CD4-positive, alpha-beta T cell treated with Interleukin-12 subunit alpha and Interleukin-12 subunit beta, for 1 hour (primary cell): ENCODE measurements around the gene CCDC15.

Source experiments
- DNase-seq: peaks from one replicate; pipeline ENCODE4 v3.0.0-alpha.2; 2020

CCDC15 gene

GRCh38 chr11:125071846-125072217 is 117.8 kb downstream of the CCDC15 start:
- DNase-seq: no peak

DNA sequence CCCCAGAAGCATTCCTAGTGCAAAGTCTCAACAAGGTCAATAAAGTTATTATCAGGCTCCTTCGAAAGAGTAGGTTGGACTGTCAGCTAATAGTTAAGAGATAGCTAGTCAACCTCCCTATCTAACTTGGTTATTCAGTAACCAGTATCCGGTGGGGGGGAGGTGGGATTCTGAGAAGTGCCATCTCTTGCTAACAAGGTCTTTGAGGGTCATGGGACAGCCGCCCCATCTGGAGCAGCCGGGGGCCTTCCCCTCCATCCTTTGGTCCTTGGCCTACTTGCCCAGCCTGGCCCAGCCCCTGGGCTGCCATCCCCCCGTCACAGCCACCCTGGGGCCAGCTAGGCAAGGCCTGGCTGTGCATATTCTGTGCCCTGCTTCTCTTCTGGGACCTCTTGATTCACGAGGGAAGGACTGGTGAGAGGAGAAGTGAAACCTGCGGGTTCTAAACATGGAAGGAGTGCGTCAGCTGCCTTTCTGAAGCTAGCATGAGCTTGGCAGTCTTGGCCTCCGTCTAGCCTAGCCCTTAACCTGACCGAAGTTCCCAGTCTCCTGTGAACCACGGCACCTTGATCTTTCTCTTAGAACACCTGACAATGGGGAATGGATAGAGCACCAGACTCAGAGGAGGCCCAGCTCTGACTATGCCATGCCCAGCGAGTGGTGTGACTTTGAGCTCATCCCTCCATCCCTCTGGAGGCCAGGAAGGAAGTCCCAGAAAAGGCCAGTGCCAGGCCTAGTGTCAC is 118.4 kb downstream of the CCDC15 start:
- peak; percentile 12 for DNase-seq

DNA sequence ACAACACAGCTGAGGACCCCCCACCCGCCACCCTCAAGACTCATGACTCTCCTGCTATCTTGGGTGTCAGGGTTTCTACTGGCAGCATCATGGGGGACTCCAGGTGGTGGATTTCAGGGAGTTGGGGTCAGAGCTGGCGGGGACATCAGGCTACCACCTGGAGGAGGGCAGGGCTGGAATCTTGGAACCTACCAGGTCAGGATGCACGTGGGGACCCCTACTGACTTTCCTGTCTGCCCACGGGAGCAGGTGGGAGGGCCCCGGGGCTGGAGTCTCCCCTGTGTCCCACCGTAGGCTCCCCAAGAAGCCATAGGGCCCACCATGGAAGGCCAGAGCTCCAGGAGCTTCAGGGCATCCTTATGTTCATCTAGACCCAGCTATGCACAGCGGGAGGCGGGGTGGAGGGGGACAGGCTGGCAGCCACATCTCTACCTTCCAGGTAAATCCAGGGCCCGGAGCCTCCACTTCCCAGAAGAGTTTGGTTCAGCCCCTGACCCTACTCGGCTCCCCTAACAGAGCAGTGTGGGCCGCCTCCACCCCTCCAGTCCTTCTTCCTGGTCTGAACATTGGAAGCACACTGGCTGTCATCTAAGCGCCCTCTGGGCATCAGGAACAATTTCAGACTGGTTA is 119.1 kb downstream of the CCDC15 start:
- DNase-seq: no peak

- DNase-seq: no peak
Measured at GRCh38 chr11:125073616-125074483, 119.8 kb downstream of the CCDC15 start.

GRCh38 chr11:125074511-125075241 is 120.7 kb downstream of the CCDC15 start:
- no peak for DNase-seq

DNA sequence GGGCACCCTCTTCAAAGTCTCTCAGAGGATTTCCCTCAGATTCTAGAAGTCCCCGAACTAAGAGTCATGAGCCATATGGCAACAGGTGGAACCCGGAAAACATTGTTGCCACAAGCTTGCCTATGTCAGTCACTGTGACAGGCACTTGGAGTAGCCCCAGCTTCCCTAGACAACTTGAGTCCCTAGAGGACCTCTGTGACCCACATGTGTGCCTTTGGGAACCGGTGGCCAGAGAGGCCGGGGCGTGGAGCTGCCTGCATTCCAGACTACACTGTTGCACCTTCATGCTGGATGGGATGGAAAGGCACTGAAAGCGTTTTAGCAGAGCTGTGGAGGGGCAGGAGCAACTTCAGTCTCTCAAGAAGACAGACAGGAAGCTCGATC is 121.2 kb downstream of the CCDC15 start:
- no peak for DNase-seq

DNA sequence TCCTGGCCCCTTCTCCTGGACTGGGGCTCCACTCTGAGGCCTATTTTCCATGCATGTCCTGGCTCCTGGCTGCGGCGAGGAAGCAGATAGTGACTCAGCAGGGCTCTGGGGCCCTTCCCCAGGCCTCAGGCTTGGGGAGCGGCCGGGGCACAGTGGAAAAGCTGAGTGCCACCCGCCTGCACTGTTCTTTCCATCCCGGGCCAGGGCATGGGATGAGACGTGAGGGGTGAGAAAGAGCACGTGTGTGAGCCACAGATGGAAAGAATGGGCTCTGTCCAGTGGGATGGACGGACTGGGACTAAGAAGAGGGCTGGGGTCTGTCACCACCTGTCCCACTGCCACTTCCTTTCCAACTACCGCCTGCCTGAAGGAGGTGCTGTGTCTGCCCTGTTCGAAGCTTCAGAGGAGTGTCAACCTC is 121.9 kb downstream of the CCDC15 start:
- no peak for DNase-seq

DNA sequence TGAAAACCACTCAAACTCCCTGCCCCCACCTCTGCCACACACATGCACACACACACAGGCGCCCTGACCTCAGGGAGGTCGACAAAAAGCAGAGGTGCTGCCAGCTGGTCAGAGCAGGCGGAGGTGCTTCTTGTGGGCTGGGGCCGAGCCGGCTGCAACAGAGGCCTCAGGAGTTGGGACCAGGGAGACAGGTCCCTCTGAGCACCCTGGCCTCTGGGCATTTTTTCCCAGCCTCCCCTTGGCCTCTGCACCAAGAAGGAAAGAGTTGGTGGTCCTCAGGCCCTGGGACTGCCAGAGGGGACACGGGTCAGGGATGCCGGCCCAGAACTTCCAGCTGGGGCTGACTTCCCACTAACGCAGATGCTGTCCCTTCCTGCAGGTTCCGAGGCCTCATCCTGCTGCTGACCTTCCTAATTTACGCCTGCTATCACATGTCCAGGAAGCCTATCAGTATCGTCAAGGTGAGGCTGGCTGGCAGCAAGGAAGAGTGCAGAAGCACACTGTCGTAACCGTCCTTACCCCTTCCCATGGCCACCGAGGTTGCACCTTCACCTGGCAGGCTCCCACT is 122.5 kb downstream of the CCDC15 start:
- no peak for DNase-seq

- no peak for DNase-seq
Measured at GRCh38 chr11:125078016-125078415, 124.0 kb downstream of the CCDC15 start.

GRCh38 chr11:125078516-125079140 is 124.6 kb downstream of the CCDC15 start:
- DNase-seq: no peak

DNA sequence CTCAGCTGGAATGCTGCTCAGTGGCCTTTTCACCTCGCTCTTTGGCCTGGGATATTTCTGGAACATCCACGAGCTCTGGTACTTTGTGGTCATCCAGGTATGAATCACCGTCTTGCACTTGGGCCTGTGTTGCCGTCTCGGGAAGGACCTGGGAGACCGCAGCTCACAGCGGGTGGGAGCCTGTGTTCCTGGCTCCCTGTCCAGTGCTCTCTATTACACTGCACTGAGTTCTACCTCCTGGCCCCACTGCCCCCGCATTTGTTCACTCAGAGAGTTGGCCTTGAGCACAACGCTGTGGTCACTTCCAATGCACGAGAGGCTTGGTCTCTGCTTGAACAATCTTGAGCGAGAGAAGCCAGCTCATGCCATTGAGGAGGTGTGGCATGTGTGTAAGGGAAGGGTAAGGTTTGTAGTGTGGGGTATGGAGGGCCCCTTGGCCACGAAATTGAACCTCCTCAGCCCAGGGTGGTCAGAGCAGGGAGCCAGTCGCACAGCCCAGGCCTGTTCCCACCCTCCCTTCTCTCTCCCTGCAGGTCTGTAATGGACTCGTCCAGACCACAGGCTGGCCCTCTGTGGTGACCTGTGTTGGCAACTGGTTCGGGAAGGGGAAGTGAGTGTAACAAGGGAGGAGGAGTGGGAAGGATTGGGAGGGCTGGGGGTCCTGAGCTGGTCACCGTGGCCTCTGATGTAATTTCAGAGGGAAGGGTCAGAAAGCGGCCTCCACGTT is 125.3 kb downstream of the CCDC15 start:
- DNase-seq: no peak

- DNase-seq: no peak
Measured at GRCh38 chr11:125079878-125080530, 126.0 kb downstream of the CCDC15 start.

DNA sequence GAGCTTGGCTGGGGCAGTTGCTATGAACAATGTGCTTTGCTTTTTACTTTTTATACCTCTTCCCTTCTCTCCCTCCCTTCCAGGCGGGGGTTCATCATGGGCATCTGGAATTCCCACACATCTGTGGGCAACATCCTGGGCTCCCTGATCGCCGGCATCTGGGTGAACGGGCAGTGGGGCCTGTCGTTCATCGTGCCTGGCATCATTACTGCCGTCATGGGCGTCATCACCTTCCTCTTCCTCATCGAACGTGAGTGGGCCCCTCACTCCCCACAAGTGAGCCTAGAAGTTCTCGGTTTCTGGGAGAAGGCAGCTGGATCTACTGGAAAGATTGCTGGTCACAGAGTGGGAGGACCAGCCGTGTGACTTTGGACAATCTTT is 126.5 kb downstream of the CCDC15 start:
- DNase-seq: no peak

GRCh38 chr11:125081098-125081798 is 127.2 kb downstream of the CCDC15 start:
- no peak for DNase-seq

GRCh38 chr11:125082040-125082439 is 128.0 kb downstream of the CCDC15 start:
- no peak for DNase-seq

- no peak for DNase-seq
Measured at GRCh38 chr11:125082611-125083311, 128.8 kb downstream of the CCDC15 start.

GRCh38 chr11:125083312-125084056 is 129.5 kb downstream of the CCDC15 start:
- DNase-seq: no peak

- DNase-seq: no peak
Measured at GRCh38 chr11:125084057-125084416, 130.0 kb downstream of the CCDC15 start.

GRCh38 chr11:125084761-125085231 is 130.8 kb downstream of the CCDC15 start:
- no peak for DNase-seq
